WTC11 (cell line): Measurements from ENCODE around the gene VEGFA. TPM values are rescaled to one million over a fixed set of nuclear protein-coding genes. Genes with fewer than 3 reads are reported as not detected.

Experiments
- ATAC-seq: fragments of 200-7000 bp; cut with Tn5 transposase; 2 replicates; pipeline ENCODE4 v1.10.0; 2021; ENCODE audit warnings: mild to moderate bottlenecking, moderate library complexity
- CTCF ChIA-PET: fragments of 300-600 bp; sonication (Branson Sonifier 250); formaldehyde crosslinking; loops from one replicate; lab custom pipeline; 2021; ENCODE audit warnings: antibody characterized with exemption; lab: Charles Lee
- POLR2A ChIA-PET: fragments of 350-600 bp; sonication (Branson Sonifier 250); formaldehyde crosslinking; loops from one replicate; lab custom pipeline; 2021; ENCODE audit warnings: antibody characterized with exemption; lab: Charles Lee
- DNase-seq: peaks from one replicate; pipeline ENCODE4 v3.0.0; 2021; ENCODE audit warnings: low spot score
- H3K27ac Mint-ChIP-seq: 2 replicates; pipeline ENCODE4 v1.8.0; 2021; ENCODE audit warnings: mixed read lengths
- H3K27me3 Mint-ChIP-seq: 2 replicates; pipeline ENCODE4 v1.8.0; 2021; ENCODE audit warnings: low read depth, mild to moderate bottlenecking, moderate library complexity, mixed read lengths
- H3K36me3 Mint-ChIP-seq: 2 replicates; pipeline ENCODE4 v1.8.0; 2021; ENCODE audit warnings: mixed read lengths
- H3K4me1 Mint-ChIP-seq: 2 replicates; pipeline ENCODE4 v1.8.0; 2022; ENCODE audit warnings: mixed read lengths
- H3K4me3 Mint-ChIP-seq: 2 replicates; pipeline ENCODE4 v1.8.0; 2021; ENCODE audit warnings: mild to moderate bottlenecking, moderate library complexity, mixed read lengths
- H3K9me3 Mint-ChIP-seq: 2 replicates; pipeline ENCODE4 v1.8.0; 2021; ENCODE audit warnings: mixed read lengths
- ATF2 ChIP-seq: sonication (generic); formaldehyde crosslinking; IDR thresholded peaks from 2 replicates; pipeline ENCODE4 v1.8.1; 2022; ENCODE audit warnings: low read depth, missing genetic modification reagents, borderline replicate concordance
- ATF3 ChIP-seq: sonication (generic); formaldehyde crosslinking; conservative IDR thresholded peaks from 2 replicates; pipeline ENCODE4 v1.8.1; 2022; ENCODE audit warnings: mild to moderate bottlenecking, missing genetic modification reagents
- CDX4 ChIP-seq: fragments of 250-450 bp; sonication (Bioruptor Pico); IDR thresholded peaks from 2 replicates; pipeline ENCODE4 v1.9.0; 2021; ENCODE audit warnings: moderate library complexity, mild to moderate bottlenecking, inconsistent platforms, borderline replicate concordance
- E2F4 ChIP-seq: sonication (generic); formaldehyde crosslinking; IDR thresholded peaks from 2 replicates; pipeline ENCODE4 v1.8.1; 2022; ENCODE audit warnings: low read depth, mild to moderate bottlenecking, moderate library complexity, missing genetic modification reagents, borderline replicate concordance
- ESRRA ChIP-seq: sonication (generic); formaldehyde crosslinking; IDR thresholded peaks from 2 replicates; pipeline ENCODE4 v1.8.1; 2022; ENCODE audit warnings: mild to moderate bottlenecking, missing genetic modification reagents, borderline replicate concordance
- NFATC4 ChIP-seq: fragments of 250-450 bp; sonication (Bioruptor Pico); IDR thresholded peaks from 2 replicates; pipeline ENCODE4 v1.9.0; 2021; ENCODE audit warnings: mild to moderate bottlenecking
- RELA ChIP-seq: sonication (generic); formaldehyde crosslinking; IDR thresholded peaks from 2 replicates; pipeline ENCODE4 v1.8.1; 2022; ENCODE audit warnings: missing genetic modification reagents, mild to moderate bottlenecking, borderline replicate concordance
- SOX15 ChIP-seq: fragments of 250-450 bp; sonication (Bioruptor Pico); IDR thresholded peaks from 2 replicates; pipeline ENCODE4 v1.9.0; 2021; ENCODE audit warnings: mild to moderate bottlenecking
- USF1 ChIP-seq: sonication (generic); formaldehyde crosslinking; IDR thresholded peaks from 2 replicates; pipeline ENCODE4 v1.8.0; 2022; ENCODE audit warnings: mild to moderate bottlenecking, missing genetic modification reagents
- ZBTB21 ChIP-seq: sonication (generic); formaldehyde crosslinking; IDR thresholded peaks from 2 replicates; pipeline ENCODE4 v1.8.1; 2023; ENCODE audit warnings: mild to moderate bottlenecking, missing genetic modification reagents, borderline replicate concordance
- ZNF232 ChIP-seq: sonication (generic); formaldehyde crosslinking; IDR thresholded peaks from 2 replicates; pipeline ENCODE4 v1.8.0; 2022; ENCODE audit warnings: mild to moderate bottlenecking, missing genetic modification reagents
- ZNF396 ChIP-seq: fragments of 250-450 bp; sonication (Bioruptor Pico); IDR thresholded peaks from 2 replicates; pipeline ENCODE4 v1.8.0; 2021; ENCODE audit warnings: mild to moderate bottlenecking, moderate library complexity, borderline replicate concordance
- ZNF512 ChIP-seq: sonication (generic); formaldehyde crosslinking; IDR thresholded peaks from 2 replicates; pipeline ENCODE4 v1.8.1; 2022; ENCODE audit warnings: missing genetic modification reagents, borderline replicate concordance
- ZSCAN18 ChIP-seq: fragments of 250-450 bp; sonication (Bioruptor Pico); IDR thresholded peaks from 2 replicates; pipeline ENCODE4 v2.1.2; 2022; ENCODE audit warnings: mild to moderate bottlenecking, moderate library complexity
- total RNA-seq: library from RNA; stranded (reverse); gene quantifications from 3 replicates; pipeline ENCODE4 v1.2.3, GENCODE V29; 2021

VEGFA gene
- total RNA-seq, 1 experiment from 2014 or later = 43.8 TPM

- H3K9me3 Mint-ChIP-seq = no peaks in the 10 kb centered on the region
- H3K36me3 Mint-ChIP-seq = no peaks in the 10 kb centered on the region
- no peak overlapping the region for H3K27ac Mint-ChIP-seq
- H3K4me1 Mint-ChIP-seq = peaks cover 30% of the 10 kb centered on the region
- H3K4me3 Mint-ChIP-seq = no peak overlapping the region
- no peak for DNase-seq
- ATAC-seq = no peak
- H3K27me3 Mint-ChIP-seq = peaks cover 11% of the 10 kb centered on the region
- CTCF ChIA-PET = interaction anchor here (0.6 to 5.3 kb wide), 5 partner anchors 9 to 333 kb away, joined by 3 to 39 read pairs (median 4); no protein-coding TSS in a partner anchor
- POLR2A ChIA-PET = no interaction called here
- TF ChIP-seq E2F4 (CRISPR knock-in tag) (no peak), ZNF512 (no peak), ZNF232 (CRISPR knock-in tag) (no peak), CDX4 (CRISPR knock-in tag) (no peak), ATF2 (CRISPR knock-in tag) (no peak), NFATC4 (no peak), ATF3 (CRISPR knock-in tag) (no peak), ESRRA (CRISPR knock-in tag) (no peak), RELA (CRISPR knock-in tag) (no peak), ZNF396 (CRISPR knock-in tag) (no peak), USF1 (CRISPR knock-in tag) (no peak), SOX15 (CRISPR knock-in tag) (no peak)
- TF ChIP-seq, all 79 proteins: peak for 0
These were observed 4.1 kb upstream of the VEGFA start for GRCh38 chr6:43765776-43766499.

GRCh38 chr6:43766500-43766853, 3.5 kb upstream of the VEGFA start:
- no peak overlapping the region for H3K4me3 Mint-ChIP-seq
- H3K36me3 Mint-ChIP-seq = no peaks in the 10 kb centered on the region
- POLR2A ChIA-PET = no interaction called here
- no peak for ATAC-seq
- CTCF ChIA-PET = interaction anchor here (0.9 to 5.3 kb wide), 5 partner anchors 8 to 312 kb away, joined by 3 to 39 read pairs (median 4); no protein-coding TSS in a partner anchor
- no peak overlapping the region for H3K27ac Mint-ChIP-seq
- DNase-seq = no peak
- TF ChIP-seq ZSCAN18 (CRISPR knock-in tag) (no peak), ZBTB21 (CRISPR knock-in tag) (no peak)
- H3K9me3 Mint-ChIP-seq = no peaks in the 10 kb centered on the region
- H3K4me1 Mint-ChIP-seq = peaks cover 30% of the 10 kb centered on the region
- peaks cover 11% of the 10 kb centered on the region for H3K27me3 Mint-ChIP-seq
